Measurements from ENCODE around the gene LRRC39.
"Not testable (repeated sequence)": the region's sequence is repeated elsewhere in the genome, so short reads cannot be mapped to it uniquely, and the experiment has no call there.

Gene LRRC39

DNA sequence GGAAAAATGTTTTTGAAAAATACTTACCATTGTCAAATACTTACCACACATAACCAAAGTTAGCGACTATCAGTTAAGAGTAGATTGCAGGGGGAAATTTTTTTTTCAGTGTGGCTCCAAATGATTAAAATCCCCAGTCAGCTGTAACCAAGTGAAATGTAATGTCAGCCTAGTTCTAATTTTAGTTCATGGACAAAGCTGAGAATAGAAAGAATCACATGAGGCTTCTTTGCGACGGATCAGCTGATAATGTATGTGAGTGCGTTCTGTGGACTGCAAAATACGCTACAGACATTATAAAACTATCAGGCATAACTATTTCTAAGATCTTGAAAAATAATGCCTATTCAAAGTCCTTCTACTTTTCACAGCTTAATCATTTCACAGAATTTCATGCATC lies at the start of gene LRRC39:
TSS of gene LRRC39 (minus strand) at position 166 of the 400 bp plus-strand sequence. CDS start 9,740 bp downstream, outside the sequence.
- DNase-seq, result no peak

DNA sequence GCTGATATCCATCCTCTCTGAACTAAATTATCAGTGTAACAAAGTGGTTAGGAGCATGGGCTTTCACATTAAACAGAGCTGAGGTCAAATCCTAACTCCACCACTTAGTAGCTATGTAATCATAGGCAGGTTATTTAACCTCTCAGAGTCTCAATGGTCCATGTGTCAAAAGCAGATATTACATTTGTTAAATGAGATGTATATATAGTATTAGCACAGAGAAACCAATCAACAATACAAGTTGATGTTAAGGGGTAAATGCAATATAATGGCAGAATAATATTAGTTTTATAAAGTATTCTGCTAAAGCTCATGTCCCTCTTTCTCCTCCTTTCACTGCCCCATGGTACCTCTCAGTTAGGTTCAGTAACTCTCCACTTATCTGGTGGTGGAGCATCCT lies 44.4 kb upstream of the LRRC39 start:
- no peak for DNase-seq

DNA sequence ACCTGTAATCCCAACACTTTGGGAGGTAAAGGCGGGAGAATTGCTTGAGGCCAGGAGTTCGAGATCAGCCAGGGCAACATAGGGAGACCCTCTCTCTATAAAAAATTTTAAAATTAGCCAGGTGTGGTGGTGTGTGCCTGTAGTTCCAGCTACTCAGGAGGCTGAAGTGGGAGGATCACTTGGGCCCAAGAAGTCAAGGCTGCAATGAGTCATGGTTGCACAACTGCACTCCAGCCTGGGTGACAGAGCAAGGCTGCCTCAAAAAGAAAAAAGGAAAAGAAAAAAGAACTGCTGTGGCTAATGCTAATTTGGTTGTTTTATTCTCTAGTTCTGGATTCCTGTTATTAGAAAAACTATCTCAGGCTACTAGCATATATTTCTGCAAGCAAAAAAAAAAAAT lies 41.8 kb upstream of the LRRC39 start:
- DNase-seq, result no peak

DNA sequence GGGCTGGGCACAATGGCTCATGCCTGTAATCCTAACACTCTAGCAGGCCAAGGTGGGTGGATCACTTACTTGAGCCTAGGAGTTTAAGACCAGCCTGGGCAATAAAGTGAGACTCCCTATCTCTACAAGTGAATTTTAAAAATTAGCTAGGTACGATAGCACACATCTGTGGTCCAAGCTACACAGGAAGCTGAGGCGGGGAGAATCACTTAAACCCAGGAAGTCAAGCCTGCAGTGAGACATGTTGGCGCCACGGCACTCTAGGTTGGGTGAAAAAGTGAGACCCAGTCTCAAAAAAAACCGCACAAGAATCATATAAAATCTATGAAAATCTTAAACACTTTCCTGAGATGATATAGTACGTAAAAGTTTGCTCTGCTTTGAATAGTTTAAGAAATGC lies 41.4 kb upstream of the LRRC39 start:
- no peak for DNase-seq

DNA sequence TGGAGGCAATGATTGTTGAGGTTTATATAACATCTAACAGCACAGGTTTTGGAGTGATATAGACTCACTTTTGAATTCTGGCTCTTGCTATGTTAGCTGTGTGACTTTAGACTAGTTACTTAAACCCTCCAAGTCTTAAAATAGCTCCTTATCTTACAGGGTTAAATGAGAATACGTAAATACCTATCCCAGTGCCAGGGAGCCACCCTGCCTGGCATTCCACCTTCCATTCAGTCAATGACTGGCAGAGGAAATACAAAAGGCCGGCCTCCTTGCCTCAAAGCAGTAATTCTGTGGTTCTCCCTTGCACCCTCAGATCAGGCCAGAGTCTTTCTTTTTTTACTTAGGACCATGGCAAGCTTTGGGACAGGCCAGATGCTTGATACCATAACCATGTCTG lies 39.8 kb upstream of the LRRC39 start:
- DNase-seq, result no peak

DNA sequence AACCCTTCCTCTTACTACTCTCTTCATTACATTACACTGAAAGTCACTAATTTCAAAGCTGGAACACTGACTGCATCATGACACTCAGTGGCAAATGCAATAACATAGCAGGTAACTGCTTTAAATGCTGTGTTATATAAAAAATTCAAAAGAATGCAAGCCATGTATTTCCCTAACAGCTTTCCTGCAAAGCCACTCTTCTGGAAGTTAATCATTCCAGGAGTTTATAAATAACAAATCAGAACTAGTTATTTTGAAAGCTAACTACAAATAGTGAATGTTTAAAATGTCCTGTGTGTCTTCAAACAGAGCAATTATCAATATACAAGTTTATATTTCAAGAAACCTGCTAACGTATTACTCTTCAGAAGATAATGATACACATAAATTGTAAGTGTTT lies 37.0 kb upstream of the LRRC39 start:
- DNase-seq, result no peak

DNA sequence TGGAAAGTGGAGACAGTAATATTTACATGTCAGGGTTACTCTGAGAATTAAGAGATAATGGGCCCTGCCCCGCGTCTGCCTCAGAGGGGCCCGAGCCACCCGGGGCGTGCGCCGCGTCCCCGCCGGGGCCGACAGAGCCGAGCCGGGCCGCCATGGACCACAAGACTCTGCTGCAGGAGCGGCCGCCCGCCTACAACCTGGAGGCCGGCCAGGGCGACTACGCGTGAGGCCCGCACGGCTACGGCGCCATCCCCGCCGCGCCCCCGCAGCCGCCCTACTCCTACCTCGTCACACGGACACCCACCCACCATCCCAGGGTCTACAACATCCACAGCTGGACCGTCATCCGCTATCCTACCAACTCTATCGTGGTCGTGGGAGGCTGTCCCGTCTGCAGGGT lies 35.1 kb upstream of the LRRC39 start:
- no peak for DNase-seq

DNA sequence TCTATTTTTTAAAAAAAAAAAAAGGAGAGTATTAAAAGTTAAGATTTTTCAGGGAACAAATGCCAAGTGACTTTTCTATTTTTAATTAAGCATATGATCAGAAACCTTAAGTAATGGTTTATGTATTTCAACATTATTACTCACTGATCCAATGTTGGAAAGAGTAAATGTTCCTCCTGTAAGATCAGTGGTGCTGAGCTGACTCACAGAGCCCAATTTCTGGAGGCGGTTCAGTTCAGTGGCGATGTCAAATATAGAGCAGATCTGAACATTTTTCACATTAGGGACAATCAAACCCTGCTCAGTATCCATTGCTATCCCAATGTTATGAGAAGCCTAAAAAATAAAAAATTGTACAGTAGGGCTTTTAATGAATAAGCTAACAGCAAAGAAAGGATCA lies 28.2 kb upstream of the LRRC39 start:
- DNase-seq, result no peak

DNA sequence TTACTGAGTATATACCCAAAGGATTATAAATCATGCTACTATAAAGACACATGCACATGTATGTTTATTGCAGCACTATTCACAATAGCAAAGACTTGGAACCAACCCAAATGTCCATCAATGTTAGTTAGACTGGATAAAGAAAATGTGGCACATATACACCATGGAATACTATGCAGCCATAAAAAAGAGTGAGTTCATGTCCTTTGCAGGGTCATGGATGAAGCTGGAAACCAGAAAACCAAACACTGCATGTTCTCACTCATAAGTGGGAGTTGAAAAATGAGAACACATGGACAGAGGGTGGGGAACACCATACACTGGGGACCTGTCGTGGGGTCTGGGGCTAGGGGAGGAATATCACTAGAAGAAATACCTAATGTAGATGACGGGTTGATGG lies 27.5 kb upstream of the LRRC39 start:
- DNase-seq, result not testable (repeated sequence)

DNA sequence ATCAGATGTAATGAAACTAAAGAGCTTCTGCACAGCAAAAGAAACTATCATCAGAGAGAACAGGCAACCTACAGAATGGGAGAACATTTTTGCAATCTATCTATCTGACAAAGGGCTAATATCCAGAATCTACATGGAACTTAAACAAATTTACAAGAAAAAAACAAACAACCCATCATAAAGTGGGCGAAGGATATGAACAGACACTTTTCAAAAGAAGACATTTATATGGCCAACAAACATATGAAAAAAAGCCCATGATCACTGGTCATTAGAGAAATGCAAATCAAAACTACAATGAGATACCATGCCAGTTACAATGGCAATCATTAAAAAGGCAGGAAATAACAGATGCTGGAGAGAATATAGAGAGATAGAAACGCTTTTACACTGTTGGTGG lies 27.0 kb upstream of the LRRC39 start:
- not testable (repeated sequence) for DNase-seq

DNA sequence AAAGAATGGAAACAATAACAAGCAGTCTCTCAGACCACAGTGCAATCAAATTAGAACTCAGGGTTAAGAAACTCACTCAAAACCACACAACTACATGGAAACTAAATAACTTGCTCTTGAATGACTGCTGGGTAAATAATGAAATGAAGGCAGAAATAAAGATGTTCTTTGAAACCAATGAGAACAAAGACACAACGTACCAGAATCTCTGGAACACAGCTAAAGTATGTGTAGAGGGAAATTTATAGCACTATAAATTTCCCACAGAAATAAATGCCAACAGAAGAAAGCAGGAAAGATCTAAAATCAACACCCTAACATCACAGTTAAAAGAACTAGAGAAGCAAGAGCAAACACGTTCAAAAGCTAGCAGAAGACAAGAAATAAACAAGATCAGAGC lies 24.6 kb upstream of the LRRC39 start:
- not testable (repeated sequence) for DNase-seq

DNA sequence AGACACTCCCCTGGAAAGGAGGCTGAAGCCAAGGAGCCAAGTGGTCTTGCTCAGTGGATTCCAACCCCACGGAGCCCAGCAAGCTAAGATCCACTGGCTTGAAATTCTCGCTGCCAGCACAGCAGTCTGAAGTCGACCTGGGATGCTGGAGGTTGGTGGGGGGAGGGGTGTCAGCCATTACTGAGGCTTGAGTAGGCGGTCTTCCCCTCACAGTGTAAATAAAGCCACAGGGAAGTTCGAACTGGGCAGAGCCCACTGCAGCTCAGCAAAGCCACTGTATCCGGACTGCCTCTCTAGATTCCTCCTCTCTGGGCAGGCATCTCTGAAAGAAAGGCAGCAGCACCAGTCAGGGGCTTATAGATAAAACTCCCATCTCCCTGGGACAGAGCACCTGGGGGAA lies 22.0 kb upstream of the LRRC39 start:
- not testable (repeated sequence) for DNase-seq

DNA sequence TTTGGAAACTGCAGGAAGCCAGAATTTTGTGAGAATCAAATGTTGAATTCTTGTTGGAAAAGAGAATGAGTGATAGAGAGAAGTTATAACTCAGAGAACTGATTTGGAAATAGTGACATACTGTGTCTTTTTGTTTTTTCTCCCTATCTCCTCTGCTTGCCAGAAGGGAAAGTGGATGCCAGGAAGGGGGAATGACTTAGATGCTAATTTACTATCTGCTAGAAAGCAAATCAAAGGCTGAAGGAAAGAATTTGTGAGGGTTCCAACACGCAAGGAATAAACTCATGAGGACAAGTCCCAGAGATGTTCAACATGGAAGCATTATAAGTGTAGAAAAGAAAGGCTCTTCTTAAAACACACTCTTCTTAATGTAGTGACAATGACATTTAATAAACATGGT lies 20.5 kb upstream of the LRRC39 start:
- no peak for DNase-seq

DNA sequence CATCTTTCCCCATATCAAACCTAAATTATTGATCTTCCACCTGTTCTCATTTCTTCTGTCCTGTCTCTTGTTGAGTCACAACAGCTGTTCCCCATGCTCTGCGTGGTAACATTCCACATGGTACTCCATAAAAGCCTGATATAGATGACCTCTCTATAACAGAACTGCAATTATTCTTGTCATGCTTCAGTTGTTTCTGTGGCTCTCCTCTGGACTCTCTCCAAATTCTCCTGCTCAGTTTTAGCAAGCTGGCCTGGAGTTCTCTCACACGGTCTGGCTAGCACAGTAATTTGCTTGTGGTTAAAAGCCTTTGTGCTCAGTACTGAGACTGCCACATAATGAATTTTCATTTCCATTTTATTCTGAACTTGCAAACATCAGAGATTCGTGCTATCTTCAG lies 10.6 kb upstream of the LRRC39 start:
- DNase-seq, result no peak

DNA sequence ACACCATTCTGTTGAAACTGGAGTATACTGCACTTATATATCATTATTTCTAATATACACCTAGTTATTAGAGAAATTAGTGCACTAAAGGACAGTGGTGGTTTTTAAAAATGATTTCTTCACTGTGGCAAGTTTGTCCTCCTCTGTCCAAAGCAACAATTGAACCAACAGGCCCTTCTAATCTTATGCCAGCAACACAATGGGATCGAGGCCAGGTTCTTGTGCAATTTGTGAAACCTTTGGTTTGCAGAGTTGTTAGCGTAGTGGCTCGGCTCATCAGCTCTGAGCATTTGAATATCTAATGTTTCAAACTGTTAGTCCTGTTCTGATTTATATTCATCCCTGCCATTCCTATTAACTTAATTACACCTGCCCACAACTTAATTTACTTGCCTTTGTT lies 9.9 kb upstream of the LRRC39 start:
- no peak for DNase-seq

DNA sequence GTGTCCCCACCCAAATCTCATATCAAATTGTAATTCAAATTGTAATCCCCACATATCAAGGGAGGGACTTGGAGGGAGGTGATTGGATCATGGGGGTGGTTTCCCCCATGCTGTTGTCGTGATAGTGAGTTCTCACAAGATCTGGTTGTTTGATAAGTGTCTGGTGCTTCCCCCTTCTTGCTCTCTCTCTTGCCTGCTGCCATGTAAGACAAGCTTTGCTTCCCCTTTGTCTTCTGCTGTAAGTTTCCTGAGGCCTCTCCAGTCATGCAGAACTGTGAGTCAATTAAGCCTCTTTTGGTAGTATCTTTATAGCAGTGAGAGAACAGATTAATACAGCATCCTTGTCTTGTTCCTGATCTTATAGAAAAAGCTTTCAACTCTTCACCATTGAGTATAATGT lies 6.5 kb upstream of the LRRC39 start:
- no peak for DNase-seq

DNA sequence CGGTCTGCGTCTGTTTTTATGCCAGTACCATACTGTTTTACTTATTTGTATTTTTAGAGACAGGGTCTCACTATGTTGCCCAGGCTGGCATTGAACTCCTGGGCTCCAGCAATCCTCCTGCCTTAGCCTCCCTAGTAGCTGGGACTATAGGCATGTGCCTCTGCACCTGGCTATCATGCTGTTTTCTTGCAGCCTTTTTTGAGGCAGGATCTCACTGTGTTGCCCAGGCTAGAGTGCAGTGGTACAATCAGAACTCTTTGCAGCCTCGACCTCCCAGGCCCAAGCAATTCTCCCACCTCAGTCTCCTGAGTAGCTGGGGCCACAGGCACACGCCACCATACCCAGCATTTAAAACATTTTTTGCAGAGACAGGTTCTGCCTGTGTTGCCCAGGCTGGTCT lies 5.3 kb upstream of the LRRC39 start:
- DNase-seq, result no peak

DNA sequence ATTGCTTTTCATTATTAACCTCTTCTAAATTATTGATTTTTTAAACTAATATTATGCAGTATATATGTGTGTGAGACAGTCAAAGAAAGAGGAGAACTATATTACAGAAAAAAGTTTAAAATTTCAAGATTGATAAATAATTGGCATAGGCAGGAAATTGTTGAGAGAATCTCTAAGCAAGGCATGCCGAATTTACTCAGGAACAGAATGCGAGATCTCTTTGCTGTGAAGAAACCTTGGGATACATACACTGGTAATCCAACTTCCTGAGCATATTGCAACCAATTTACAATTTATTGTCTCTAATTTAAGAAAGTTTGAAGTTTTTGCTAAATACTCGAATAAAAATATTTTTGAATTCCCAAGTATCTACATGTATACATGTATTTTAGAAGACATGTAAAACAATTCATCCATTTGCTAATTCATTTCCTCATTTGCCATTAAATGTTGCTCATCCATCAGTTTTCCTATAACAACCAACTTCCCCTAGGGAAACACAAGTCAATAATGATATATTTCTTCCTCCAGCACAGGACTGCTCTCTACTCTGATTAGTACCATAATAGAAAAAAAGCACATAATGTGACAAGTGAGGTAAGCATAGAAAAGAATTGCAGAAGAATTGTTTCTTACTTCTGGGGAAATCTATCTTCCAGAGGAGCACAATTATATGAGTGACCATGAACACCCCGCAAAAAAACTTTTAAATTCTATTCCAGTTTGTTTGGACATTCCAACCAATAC lies 588 bp downstream of the LRRC39 start:
- DNase-seq, result no peak

DNA sequence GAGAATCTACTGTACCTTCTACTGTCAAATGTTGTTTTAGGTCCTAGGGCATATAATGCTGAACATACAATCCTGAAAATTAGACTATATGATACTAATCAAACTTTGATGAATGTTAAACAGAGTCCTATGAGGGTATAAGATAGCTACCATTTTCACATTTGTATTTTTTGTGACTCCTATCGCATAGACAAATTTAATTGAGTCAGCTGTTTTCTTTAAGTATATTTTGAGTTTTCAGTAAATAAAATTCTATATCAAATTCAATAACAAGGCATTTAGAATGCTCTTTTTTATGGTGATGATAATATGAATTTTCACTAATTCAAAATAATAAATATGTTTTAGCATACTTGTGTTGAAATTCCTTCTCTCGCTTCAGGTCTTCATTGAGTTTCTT lies 10.0 kb downstream of the LRRC39 start:
- no peak for DNase-seq

DNA sequence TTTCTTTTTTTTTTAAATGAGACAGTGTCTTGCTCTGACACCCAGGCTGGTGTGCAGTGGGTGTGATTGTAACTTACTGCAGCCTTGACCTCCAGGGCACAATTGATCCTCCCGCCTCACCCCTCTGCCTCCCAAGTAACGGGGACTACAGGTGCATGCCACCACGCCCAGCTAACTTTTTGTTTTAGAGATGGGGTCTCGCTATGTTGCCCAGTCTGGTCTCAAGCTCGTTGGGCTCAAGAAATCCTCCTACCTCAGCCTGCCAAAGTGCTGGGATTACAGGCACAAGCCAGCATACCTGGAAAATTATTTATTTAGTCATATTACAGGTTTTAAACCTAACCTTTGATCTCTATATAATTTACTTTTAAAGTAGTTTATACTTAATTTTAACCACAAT lies 13.4 kb downstream of the LRRC39 start:
- no peak for DNase-seq

DNA sequence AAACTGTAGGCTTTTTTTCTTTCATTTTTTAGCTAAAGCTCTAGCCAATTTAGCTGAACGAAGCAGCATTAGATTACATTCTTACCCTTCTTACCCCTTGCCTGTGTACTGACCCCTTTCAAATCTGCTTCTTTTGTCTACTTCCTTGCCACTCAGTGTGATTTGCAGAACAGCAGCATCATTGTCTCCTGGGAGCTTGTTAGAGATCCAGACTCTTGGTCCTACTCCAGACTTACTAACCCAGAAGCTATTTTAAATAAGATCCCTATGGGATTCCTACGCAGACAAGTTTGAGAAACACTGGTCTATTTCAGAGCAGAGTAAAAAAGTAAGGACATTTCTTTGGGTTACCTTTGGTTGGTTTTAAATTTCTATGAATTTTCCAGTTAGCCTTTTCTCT lies 13.8 kb downstream of the LRRC39 start:
- DNase-seq, result no peak

DNA sequence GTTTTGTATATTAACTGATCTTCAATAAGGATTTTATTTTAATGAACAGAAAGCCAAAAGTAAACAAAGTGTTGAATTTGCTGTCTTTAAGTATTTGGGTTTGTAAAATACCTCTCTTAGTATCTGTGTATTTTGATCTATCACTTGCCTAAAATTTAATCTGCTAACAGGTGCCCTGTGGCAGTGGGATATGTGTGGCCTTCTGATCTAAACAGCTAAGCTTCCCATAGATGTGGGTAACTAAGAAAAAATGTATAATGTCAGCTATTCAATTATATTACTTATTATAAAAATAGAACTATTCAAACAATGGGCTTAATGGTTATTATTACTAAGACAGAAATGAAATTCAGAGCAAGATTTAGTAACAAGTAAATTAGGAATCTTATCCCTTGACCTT lies 15.2 kb downstream of the LRRC39 start:
- no peak for DNase-seq

DNA sequence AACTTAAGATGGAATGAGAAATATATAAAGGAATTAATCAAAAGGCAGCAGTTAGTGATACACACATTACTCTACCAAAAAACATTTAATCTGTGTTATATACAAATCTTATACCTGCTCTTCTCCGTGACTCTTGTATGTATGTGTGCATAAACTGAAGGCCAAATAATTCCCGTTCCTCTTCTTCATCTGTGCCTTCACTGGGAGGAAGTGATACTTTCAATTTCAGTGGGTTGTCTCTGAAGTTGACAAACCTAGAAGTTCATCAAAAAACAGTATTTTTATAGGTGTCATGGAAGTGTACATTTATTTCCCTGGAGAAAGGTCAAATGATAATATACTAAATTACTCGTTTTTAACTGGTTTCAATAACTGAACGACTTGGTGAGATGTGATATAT lies 25.8 kb downstream of the LRRC39 start:
- no peak for DNase-seq

DNA sequence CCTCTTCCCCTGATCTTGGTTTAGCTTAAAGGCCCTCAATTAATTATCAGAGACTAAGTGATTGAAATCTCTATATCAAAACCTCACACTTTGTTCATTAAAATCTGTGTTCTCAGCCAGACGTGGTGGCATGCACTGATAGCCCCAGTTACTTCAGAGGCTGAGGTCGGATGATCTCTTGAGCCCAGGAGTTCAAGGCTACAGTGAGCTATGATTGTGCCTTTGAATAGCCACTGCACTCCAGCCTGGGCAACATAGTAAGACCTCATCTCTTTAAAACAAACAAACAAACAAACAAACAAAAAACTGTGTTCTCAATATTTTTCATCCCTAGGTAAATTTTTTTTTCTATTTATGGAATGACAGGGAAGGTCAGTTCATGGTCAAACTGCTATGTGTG lies 26.4 kb downstream of the LRRC39 start:
- DNase-seq, result no peak

DNA sequence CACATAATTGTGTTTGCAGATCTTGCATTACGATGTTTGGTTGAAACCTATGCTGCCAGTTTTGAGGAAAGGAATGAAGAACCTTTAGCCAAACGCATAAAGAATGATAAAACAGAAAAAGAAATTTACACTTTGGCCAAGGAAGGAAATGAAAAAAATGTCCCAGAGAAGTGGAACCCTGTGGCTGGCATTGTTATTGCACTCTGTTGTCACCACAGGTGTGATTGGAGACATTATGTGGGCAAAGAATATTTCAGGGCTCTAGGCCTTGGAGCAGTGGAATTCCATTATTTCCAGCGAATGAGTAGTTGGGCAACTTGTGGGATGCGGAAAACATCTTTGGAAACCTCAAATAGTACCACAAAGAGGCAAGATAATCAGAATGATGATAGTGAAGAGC lies 30.2 kb downstream of the LRRC39 start:
- DNase-seq, result no peak

DNA sequence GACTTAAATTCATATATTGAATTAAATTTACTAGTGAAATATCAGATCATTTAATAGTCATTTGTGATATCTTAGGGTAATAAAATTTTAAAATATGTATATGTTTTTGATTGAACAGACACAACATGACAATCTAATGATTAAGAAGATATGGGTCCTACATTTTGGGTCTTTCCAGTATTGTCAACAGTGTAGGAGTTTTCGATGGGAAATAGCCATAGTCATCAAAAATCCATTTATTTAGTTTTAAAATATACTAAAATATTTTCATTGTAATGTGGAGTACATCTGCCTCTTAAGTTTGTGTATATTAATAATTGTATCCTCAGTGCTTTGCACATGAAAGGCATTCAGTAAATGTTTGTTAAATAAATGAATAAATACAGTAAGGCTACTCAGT lies 31.1 kb downstream of the LRRC39 start:
- no peak for DNase-seq
